Neural progenitor cell (in vitro differentiated cells): ENCODE data around the gene TOB2. TPM values are rescaled to one million over a fixed set of nuclear protein-coding genes. Genes with fewer than 3 reads are reported as not detected.

Experiments used
- DNase-seq: peaks from one replicate; pipeline ENCODE4 v3.0.0-alpha.2; 2016; ENCODE audit warnings: low spot score
- H2AFZ ChIP-seq: fragments of 200-600 bp; sonication (generic); replicated peaks from 2 replicates; pipeline ENCODE4 v1.6.1; 2016; ENCODE audit warnings: antibody characterized with exemption
- H3F3A ChIP-seq: fragments of 200-600 bp; sonication (generic); 2 replicates; pipeline ENCODE4 v1.6.1; 2016; ENCODE audit warnings: antibody characterized with exemption, low read depth
- H3K27ac ChIP-seq: fragments of 200-600 bp; sonication (generic); 2 replicates; pipeline ENCODE4 v1.5.1; 2016; ENCODE audit warnings: mild to moderate bottlenecking
- H3K27me3 ChIP-seq: fragments of 200-600 bp; sonication (generic); 2 replicates; pipeline ENCODE4 v1.6.1; 2016; ENCODE audit warnings: mild to moderate bottlenecking, moderate library complexity
- H3K36me3 ChIP-seq: fragments of 200-600 bp; sonication (generic); 2 replicates; pipeline ENCODE4 v1.5.1; 2016
- H3K4me1 ChIP-seq: fragments of 200-600 bp; sonication (generic); 2 replicates; pipeline ENCODE4 v1.6.1; 2016; ENCODE audit warnings: mixed run types
- H3K4me2 ChIP-seq: fragments of 200-600 bp; sonication (generic); 2 replicates; pipeline ENCODE4 v1.6.1; 2016
- H3K4me3 ChIP-seq: fragments of 200-600 bp; sonication (generic); 2 replicates; pipeline ENCODE4 v1.5.1; 2016
- H3K79me2 ChIP-seq: fragments of 200-600 bp; sonication (generic); 2 replicates; pipeline ENCODE4 v1.6.1; 2016; ENCODE audit warnings: low read depth
- H3K9ac ChIP-seq: fragments of 200-600 bp; sonication (generic); 2 replicates; pipeline ENCODE4 v1.6.1; 2016
- H3K9me3 ChIP-seq: fragments of 200-600 bp; sonication (generic); 2 replicates; pipeline ENCODE4 v1.5.1; 2016; ENCODE audit warnings: low read depth
- H4K20me1 ChIP-seq: fragments of 200-600 bp; sonication (generic); 2 replicates; pipeline ENCODE4 v1.6.1; 2016; ENCODE audit warnings: low read depth
- H3K27ac Mint-ChIP-seq: 3 replicates; pipeline ENCODE4 v1.8.0; 2021; ENCODE audit warnings: mixed read lengths
- H3K27me3 Mint-ChIP-seq: 2 replicates; pipeline ENCODE4 v1.8.0; 2022; ENCODE audit warnings: low read depth, mild to moderate bottlenecking, inconsistent platforms, moderate library complexity, mixed read lengths; ENCODE audit not compliant: insufficient read depth
- H3K36me3 Mint-ChIP-seq: 3 replicates; pipeline ENCODE4 v1.8.0; 2021; ENCODE audit warnings: mixed read lengths
- H3K4me1 Mint-ChIP-seq: 3 replicates; pipeline ENCODE4 v1.8.0; 2021; ENCODE audit warnings: mixed read lengths
- H3K4me3 Mint-ChIP-seq: 3 replicates; pipeline ENCODE4 v1.8.0; 2021; ENCODE audit warnings: mild to moderate bottlenecking, moderate library complexity, mixed read lengths
- H3K9me3 Mint-ChIP-seq: 3 replicates; pipeline ENCODE4 v1.8.0; 2020; ENCODE audit warnings: mixed read lengths
- CTCF ChIP-seq: fragments of 200-600 bp; sonication (generic); IDR thresholded peaks from 2 replicates; pipeline ENCODE4 v1.5.1; 2017; ENCODE audit warnings: antibody characterized with exemption, mild to moderate bottlenecking
- EZH2 ChIP-seq: fragments of 200-600 bp; sonication (generic); IDR thresholded peaks from 2 replicates; pipeline ENCODE4 v1.6.1; 2017; ENCODE audit warnings: antibody characterized with exemption, mild to moderate bottlenecking, moderate library complexity
- EZH2phosphoT487 ChIP-seq: fragments of 200-600 bp; sonication (generic); IDR thresholded peaks from 2 replicates; pipeline ENCODE4 v1.6.1; 2017; ENCODE audit warnings: antibody characterized with exemption
- total RNA-seq: library from RNA; depleted of rRNA; stranded (reverse); fragments of >200 nt; gene quantifications from 2 replicates; pipeline ENCODE4 v1.2.3, GENCODE V29; 2015; ENCODE audit warnings: low replicate concordance

The TOB2 gene
- total RNA-seq, 1 donor from 2014 or later, result 23.4 TPM

DNA sequence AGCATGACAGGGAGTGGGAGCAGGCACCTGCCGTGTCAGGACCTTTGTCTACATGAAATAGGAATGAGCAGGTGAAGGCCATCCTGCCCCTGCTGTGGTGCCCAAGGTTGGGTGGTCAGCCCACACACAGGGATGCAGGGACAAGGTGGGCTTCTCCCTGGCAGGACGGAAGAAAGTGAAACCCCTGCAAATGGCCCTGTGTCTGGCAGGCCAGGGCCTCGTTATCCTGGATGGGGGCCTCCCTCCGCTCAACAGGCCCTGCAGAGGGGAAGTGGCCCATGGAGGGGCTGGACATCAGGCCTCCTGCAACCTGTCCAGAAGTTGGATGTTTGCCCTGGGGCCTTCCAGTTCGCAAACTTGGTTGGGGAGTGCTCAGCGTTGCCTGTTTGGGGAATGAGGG lies 14.9 kb downstream of the TOB2 start:
- Histone ChIP-seq H3K9me3 (no peaks in the 10 kb centered on the region), H3K27me3 (no peaks in the 10 kb centered on the region), H3K9ac (no peak overlapping the region), H3K4me2 (no peak overlapping the region), H3F3A (peaks cover 20% of the 10 kb centered on the region), H3K79me2 (peaks cover 23% of the 10 kb centered on the region), H3K36me3 (no peaks in the 10 kb centered on the region), H3K27ac (no peak overlapping the region), H3K4me3 (no peak overlapping the region), H2AFZ (no peak overlapping the region), H4K20me1 (peaks cover 53% of the 10 kb centered on the region), H3K4me1 (no peaks in the 10 kb centered on the region)
- Mint-ChIP-seq H3K36me3 (peaks cover 26% of the 10 kb centered on the region), H3K9me3 (no peaks in the 10 kb centered on the region), H3K4me1 (no peaks in the 10 kb centered on the region), H3K27ac (no peak overlapping the region), H3K27me3 (peaks cover 5% of the 10 kb centered on the region), H3K4me3 (no peak overlapping the region)
- TF ChIP-seq EZH2, result no peak
- no peak for TF ChIP-seq CTCF
- TF ChIP-seq EZH2phosphoT487, result no peak
- DNase-seq, result no peak

DNA sequence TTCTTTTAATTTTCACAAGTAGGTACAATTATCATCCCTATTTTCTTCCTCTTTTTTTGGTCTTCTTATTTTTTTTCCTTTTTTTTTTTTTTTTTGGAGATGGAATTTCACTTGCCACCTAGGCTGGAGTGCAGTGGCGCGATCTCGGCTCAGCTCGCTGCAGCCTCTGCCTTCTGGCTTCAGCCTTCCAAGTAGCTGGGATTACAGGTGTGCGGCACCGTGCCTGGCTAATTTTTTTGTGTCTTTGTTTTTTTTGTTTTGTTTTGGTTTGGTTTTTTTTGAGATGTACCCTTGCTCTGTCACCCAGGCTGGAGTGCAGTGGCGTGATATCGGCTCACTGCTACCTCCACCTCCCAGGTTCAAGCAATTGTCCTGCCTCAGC lies 16.7 kb downstream of the TOB2 start:
- Mint-ChIP-seq H3K27me3 (peaks cover 5% of the 10 kb centered on the region), H3K9me3 (no peaks in the 10 kb centered on the region), H3K4me1 (no peaks in the 10 kb centered on the region), H3K4me3 (no peak overlapping the region), H3K36me3 (peaks cover 17% of the 10 kb centered on the region), H3K27ac (no peak overlapping the region)
- H3K36me3 ChIP-seq, result no peaks in the 10 kb centered on the region
- DNase-seq, result no peak
- H3K27ac ChIP-seq, result no peak overlapping the region
- H3K4me3 ChIP-seq, result no peak overlapping the region
- H3K79me2 ChIP-seq, result peaks cover 6% of the 10 kb centered on the region
- H3K9ac ChIP-seq, result no peak overlapping the region
- H3K9me3 ChIP-seq, result no peaks in the 10 kb centered on the region
- H3K4me1 ChIP-seq, result no peaks in the 10 kb centered on the region
- H3F3A ChIP-seq, result peaks cover 17% of the 10 kb centered on the region
- peaks cover 36% of the 10 kb centered on the region for H4K20me1 ChIP-seq
- no peak overlapping the region for H2AFZ ChIP-seq
- H3K4me2 ChIP-seq, result no peak overlapping the region
- TF ChIP-seq CTCF, result no peak
- H3K27me3 ChIP-seq, result no peaks in the 10 kb centered on the region

- Mint-ChIP-seq H3K4me3 (no peak overlapping the region), H3K36me3 (peaks cover 17% of the 10 kb centered on the region), H3K9me3 (no peaks in the 10 kb centered on the region), H3K27me3 (peaks cover 5% of the 10 kb centered on the region), H3K27ac (no peak overlapping the region), H3K4me1 (no peaks in the 10 kb centered on the region)
- Histone ChIP-seq H2AFZ (no peak overlapping the region), H3K4me3 (no peak overlapping the region), H3K4me2 (no peak overlapping the region), H3K36me3 (no peaks in the 10 kb centered on the region), H3K9ac (no peak overlapping the region), H3K9me3 (no peaks in the 10 kb centered on the region), H3K27ac (no peak overlapping the region), H3F3A (peaks cover 17% of the 10 kb centered on the region), H4K20me1 (peaks cover 31% of the 10 kb centered on the region), H3K27me3 (no peaks in the 10 kb centered on the region), H3K79me2 (peaks cover 4% of the 10 kb centered on the region), H3K4me1 (no peaks in the 10 kb centered on the region)
- TF ChIP-seq CTCF, result no peak
- TF ChIP-seq EZH2, result no peak
- TF ChIP-seq EZH2phosphoT487, result no peak
- no peak for DNase-seq
These were observed 17.2 kb downstream of the TOB2 start for GRCh38 chr22:41429232-41429950.
